Upper lobe of left lung (tissue), 6 donors: ENCODE results near the gene C1QTNF12. TPM values are rescaled to one million over a fixed set of nuclear protein-coding genes. Genes with fewer than 3 reads are reported as not detected.

Source experiments
- ATAC-seq, 2 donors: fragments of 200-7000 bp; cut with Tn5 transposase; one replicate each; pipeline ENCODE4 v1.9.1; 2022; ENCODE audit warnings: mild to moderate bottlenecking in 2 of 2, moderate library complexity in 2 of 2; ENCODE audit not compliant: low FRiP score in 2 of 2
- DNase-seq, 2 donors: peaks; one replicate each; pipeline ENCODE4 v3.0.0-alpha.2; 2019 to 2020
- H3K27ac ChIP-seq, 4 donors: fragments of 200-600 bp; sonication (generic); one replicate each; pipeline ENCODE4 v1.5.1; 2016 to 2019
- H3K27me3 ChIP-seq, 4 donors: fragments of 200-600 bp; sonication (generic); one replicate each; pipeline ENCODE4 v1.5.1; 2017 to 2019
- H3K36me3 ChIP-seq, 4 donors: fragments of 200-600 bp; sonication (generic); one replicate each; pipeline ENCODE4 v1.5.1; 2016 to 2019
- H3K4me1 ChIP-seq, 4 donors: fragments of 200-600 bp; sonication (generic); one replicate each; pipeline ENCODE4 v1.5.1; 2018 to 2019
- H3K4me3 ChIP-seq, 4 donors: fragments of 200-600 bp; sonication (generic); one replicate each; pipeline ENCODE4 v1.5.1; 2017 to 2019; ENCODE audit warnings: mild to moderate bottlenecking in 2 of 4, moderate library complexity in 1 of 4
- H3K9me3 ChIP-seq, 4 donors: fragments of 200-600 bp; sonication (generic); one replicate each; pipeline ENCODE4 v1.5.1; 2018 to 2019
- CTCF ChIP-seq, 6 experiments: fragments of 450-650 bp in 4 of 6; fragments of 200-600 bp in 2 of 6; sonication (generic) in 2 of 6; IDR thresholded peaks; one replicate each; pipeline ENCODE4 v1.5.1; 2016 to 2019; ENCODE audit warnings: antibody characterized with exemption in 6 of 6
- EP300 ChIP-seq, 4 donors: sonication (generic); formaldehyde crosslinking; IDR thresholded peaks; one replicate each; pipeline ENCODE4 v1.5.1; 2017; ENCODE audit warnings: antibody characterized with exemption in 4 of 4, control low read depth in 2 of 4
- POLR2A ChIP-seq, 4 donors: fragments of 450-650 bp; IDR thresholded peaks; one replicate each; pipeline ENCODE4 v1.5.1; 2016 to 2017; ENCODE audit warnings: antibody characterized with exemption in 4 of 4, mild to moderate bottlenecking in 2 of 4
- POLR2AphosphoS5 ChIP-seq, 2 donors: sonication (generic); formaldehyde crosslinking; IDR thresholded peaks; one replicate each; pipeline ENCODE4 v1.5.1; 2017; ENCODE audit warnings: antibody characterized with exemption in 2 of 2
- WGBS, 2 donors: methylation state at CpG; one replicate each; pipeline ENCODE4 v1.1.5; 2017 to 2018; 5-methylcytosine and 5-hydroxymethylcytosine counted together
- total RNA-seq, 6 donors: library from RNA; depleted of rRNA in 4 of 6; stranded (reverse); fragments of >200 nt in 4 of 6; gene quantifications; one replicate each; pipeline versions ENCODE4 v1.1.0 to v1.2.1, GENCODE V29; 2016 to 2021
- donor health status: DM: no; HTN: no; CAD: no; lungs with moderate emphysema.
- donor health status: DM: no; HTN: yes; CAD: no; lungs with severe emphysema.

The C1QTNF12 gene
- total RNA-seq, 6 donors from 2014 or later: 1.9 to 6.3 (median 2.8) TPM; not detected in 2

- H3K27me3 ChIP-seq: peaks cover 0 to 3% (median 0%) of the 10 kb centered on the region in 4 donors
- H3K9me3 ChIP-seq: no peaks in the 10 kb centered on the region
- ATAC-seq (peak in 1 of 2 donors; percentile 1), DNase-seq (no peak)
- H3K27ac ChIP-seq: no peak overlapping the region
- peaks cover 0 to 14% (median 9%) of the 10 kb centered on the region in 4 donors for H3K4me1 ChIP-seq
- 85 to 93% methylated on average over 4 to 9 of the region's 9 CpGs for WGBS, 2 donors
- TF ChIP-seq CTCF (IDR thresholded peaks at IDR 0.05): no peak
- TF ChIP-seq POLR2AphosphoS5 (IDR thresholded peaks at IDR 0.05): no peak
- TF ChIP-seq POLR2A (IDR thresholded peaks at IDR 0.05): no peak
- no peak for TF ChIP-seq EP300 (IDR thresholded peaks at IDR 0.05)
- no peak overlapping the region for H3K4me3 ChIP-seq
- peaks cover 0 to 36% (median 13%) of the 10 kb centered on the region in 4 donors for H3K36me3 ChIP-seq
Measured at GRCh38 chr1:1292442-1292779, 45.9 kb upstream of the C1QTNF12 start.

GRCh38 chr1:1291548-1292441 lies 45.3 kb upstream of the C1QTNF12 start:
- DNase-seq: peak; percentile 80 to 89

GRCh38 chr1:1291023-1291528 lies 44.6 kb upstream of the C1QTNF12 start:
- peak in 1 of 2 donors; percentile 86 for DNase-seq
- Histone ChIP-seq H3K27me3 (peaks cover 0 to 8% (median 0%) of the 10 kb centered on the region in 4 donors), H3K27ac (no peak overlapping the region), H3K36me3 (peaks cover 0 to 27% (median 13%) of the 10 kb centered on the region in 4 donors), H3K4me1 (peaks cover 0 to 14% (median 9%) of the 10 kb centered on the region in 4 donors), H3K4me3 (no peak overlapping the region), H3K9me3 (no peaks in the 10 kb centered on the region)
- peak in 1 of 2 donors; percentile 15 for ATAC-seq
- TF ChIP-seq POLR2A (IDR thresholded peaks at IDR 0.05) (no peak), POLR2AphosphoS5 (IDR thresholded peaks at IDR 0.05) (no peak), CTCF (IDR thresholded peaks at IDR 0.05) (no peak), EP300 (IDR thresholded peaks at IDR 0.05) (no peak)
- WGBS, 2 donors: 35% methylated on average over 9 of the region's 28 CpGs; no CpG with 5 or more reads in 1 of the 2 donors

More at GRCh38 chr1:1291548-1292441, 45.3 kb upstream of the C1QTNF12 start:
- no peaks in the 10 kb centered on the region for H3K9me3 ChIP-seq
- H3K4me3 ChIP-seq: no peak overlapping the region
- H3K27ac ChIP-seq: no peak overlapping the region
- peaks cover 0 to 34% (median 13%) of the 10 kb centered on the region in 4 donors for H3K36me3 ChIP-seq
- TF ChIP-seq POLR2A (IDR thresholded peaks at IDR 0.05) (no peak), CTCF (IDR thresholded peaks at IDR 0.05) (peak; percentile 56 to 92 (median 85))
- peak; percentile 61 to 81 for ATAC-seq
- H3K4me1 ChIP-seq: peaks cover 0 to 14% (median 9%) of the 10 kb centered on the region in 4 donors
- H3K27me3 ChIP-seq: peaks cover 0 to 3% (median 0%) of the 10 kb centered on the region in 4 donors
- 39 to 45% methylated on average over 18 to 42 of the region's 45 CpGs for WGBS, 2 donors

- H3K36me3 ChIP-seq: peaks cover 0 to 19% (median 9%) of the 10 kb centered on the region in 4 donors
- peak; percentile 62 to 84 (median 74) for TF ChIP-seq CTCF (IDR thresholded peaks at IDR 0.05)
- no peak for TF ChIP-seq EP300 (IDR thresholded peaks at IDR 0.05)
- 34 to 44% methylated on average over 6 to 15 of the region's 15 CpGs for WGBS, 2 donors
- no peak overlapping the region for H3K4me3 ChIP-seq
- peaks cover 0 to 14% (median 9%) of the 10 kb centered on the region in 4 donors for H3K4me1 ChIP-seq
- H3K9me3 ChIP-seq: no peaks in the 10 kb centered on the region
- peak; percentile 58 to 61 for ATAC-seq
- DNase-seq: peak; percentile 63 to 92
- no peak overlapping the region for H3K27ac ChIP-seq
- peaks cover 0 to 10% (median 0%) of the 10 kb centered on the region in 4 donors for H3K27me3 ChIP-seq
Measured at GRCh38 chr1:1290238-1290731, 43.8 kb upstream of the C1QTNF12 start.
